Cardiac fibroblast (primary cell): ENCODE data around the gene ABCB1.

ENCODE experiments used
- DNase-seq, 2 donors: peaks; one replicate each; pipeline versions ENCODE4 v3.0.0 to v3.0.0-alpha.2; 2010; ENCODE audit warnings: low read depth in 2 of 2
- H3K4me3 ChIP-seq, 2 donors: replicated peaks in 1 of 2; 1 replicate in 1 of 2; 2 replicates in 1 of 2; pipeline ENCODE4 v1.5.1; 2011; ENCODE audit warnings: low read depth in 2 of 2, low read length in 2 of 2, mild to moderate bottlenecking in 2 of 2, moderate library complexity in 1 of 2
- TF ChIP-seq, protein P1 (sequence below): IDR thresholded peaks from one replicate; pipeline ENCODE4 v1.5.1; 2011; ENCODE audit warnings: low read depth, mild to moderate bottlenecking, low read length, inconsistent platforms

Gene ABCB1

DNA sequence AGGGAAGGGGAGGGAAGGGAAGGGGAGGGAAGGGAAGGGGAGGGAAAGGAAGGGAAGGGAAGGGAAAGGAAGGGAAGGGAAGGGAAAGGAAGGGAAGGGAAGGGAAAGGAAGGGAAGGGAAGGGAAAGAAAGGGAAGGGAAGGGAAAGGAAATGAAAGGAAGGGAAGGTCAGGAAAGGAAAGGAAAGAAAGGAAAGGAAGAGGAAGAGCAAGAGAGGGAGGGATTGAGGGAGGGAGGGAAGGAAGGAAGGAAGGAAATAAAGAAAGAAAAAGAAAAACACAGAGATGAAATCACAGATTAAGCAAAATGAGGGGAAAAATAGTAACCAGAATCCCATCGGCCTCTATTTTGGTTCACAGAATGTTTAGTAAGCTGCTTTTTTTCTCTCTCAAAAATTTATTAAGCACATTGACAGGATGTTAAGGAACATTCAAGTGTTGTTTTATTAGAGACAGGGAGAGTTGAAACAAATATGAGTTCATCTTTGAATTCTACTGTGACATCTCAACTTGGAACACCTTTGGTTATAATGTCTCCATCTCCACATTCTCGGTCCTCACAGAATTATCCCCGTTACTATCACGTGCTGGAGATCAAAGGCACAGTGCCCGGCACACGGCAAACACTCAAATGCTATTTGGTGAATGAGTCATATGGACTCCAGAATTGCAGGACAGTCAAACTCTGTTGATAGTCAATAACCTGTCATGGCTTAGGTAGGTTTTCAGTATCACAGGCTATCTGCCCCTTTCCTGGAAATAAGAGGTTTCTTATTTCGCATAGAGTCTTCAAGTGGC is 52.4 kb downstream of the ABCB1 start:
- H3K4me3 ChIP-seq = no peak overlapping the region
- DNase-seq = no peak
- TF ChIP-seq, protein P1, sequence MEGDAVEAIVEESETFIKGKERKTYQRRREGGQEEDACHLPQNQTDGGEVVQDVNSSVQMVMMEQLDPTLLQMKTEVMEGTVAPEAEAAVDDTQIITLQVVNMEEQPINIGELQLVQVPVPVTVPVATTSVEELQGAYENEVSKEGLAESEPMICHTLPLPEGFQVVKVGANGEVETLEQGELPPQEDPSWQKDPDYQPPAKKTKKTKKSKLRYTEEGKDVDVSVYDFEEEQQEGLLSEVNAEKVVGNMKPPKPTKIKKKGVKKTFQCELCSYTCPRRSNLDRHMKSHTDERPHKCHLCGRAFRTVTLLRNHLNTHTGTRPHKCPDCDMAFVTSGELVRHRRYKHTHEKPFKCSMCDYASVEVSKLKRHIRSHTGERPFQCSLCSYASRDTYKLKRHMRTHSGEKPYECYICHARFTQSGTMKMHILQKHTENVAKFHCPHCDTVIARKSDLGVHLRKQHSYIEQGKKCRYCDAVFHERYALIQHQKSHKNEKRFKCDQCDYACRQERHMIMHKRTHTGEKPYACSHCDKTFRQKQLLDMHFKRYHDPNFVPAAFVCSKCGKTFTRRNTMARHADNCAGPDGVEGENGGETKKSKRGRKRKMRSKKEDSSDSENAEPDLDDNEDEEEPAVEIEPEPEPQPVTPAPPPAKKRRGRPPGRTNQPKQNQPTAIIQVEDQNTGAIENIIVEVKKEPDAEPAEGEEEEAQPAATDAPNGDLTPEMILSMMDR = no peak

DNA sequence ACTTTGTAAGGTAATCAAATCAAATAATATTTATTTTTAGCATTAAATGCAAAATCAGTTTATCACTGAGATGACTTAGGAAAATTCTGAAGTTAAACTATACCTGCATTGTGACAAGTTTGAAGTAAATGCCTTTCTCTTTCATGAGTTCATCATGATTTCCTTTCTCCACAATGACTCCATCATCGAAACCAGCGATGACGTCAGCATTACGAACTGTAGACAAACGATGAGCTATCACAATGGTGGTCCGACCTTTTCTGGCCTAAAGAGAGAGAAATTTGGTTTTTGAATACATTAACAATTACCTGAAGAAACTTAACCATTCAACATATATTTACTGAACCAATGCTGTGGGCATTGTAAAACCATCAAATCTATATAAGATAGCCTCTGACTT is 54.9 kb downstream of the ABCB1 start:
- TF ChIP-seq, protein P1 = no peak
- no peak overlapping the region for H3K4me3 ChIP-seq
- no peak for DNase-seq

DNA sequence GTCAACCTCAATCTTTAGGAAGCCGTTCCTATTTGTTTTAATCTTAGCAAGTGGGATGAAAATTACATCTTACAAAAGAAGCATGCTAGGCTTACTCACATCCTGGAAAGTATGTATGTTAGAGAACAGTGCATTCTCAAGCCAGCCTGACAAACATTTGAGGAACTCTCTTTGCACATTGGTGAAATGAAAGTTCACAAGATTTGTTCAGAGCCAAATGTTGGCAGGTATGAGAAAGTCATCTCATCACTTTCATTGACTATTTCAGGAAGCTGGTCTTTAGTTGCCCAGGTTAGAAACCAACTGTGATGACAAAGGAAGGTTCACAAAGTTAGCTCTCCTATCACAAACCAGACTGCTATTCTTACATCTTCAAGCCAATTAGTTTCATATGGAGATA is 57.1 kb downstream of the ABCB1 start:
- DNase-seq = no peak
- TF ChIP-seq, protein P1 = no peak
- no peak overlapping the region for H3K4me3 ChIP-seq

DNA sequence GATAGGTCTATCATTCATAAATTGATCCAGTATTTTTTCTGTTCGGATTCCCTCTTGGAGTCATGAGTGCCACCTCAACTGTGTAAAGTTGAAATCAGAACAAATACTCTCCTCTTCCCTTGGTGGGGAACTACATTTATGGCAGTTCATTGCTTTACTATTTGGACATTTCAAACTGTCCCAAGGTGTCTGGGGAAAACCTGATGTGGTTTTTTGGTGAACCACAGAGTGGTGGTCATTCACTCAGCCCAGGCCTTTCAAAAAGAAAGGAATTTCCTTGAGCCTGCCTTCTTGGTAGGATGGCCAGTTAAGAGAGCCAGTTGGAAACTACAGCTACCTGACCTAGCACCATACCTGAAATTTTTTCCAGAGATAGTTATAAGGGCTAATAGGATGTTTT is 59.0 kb downstream of the ABCB1 start:
- TF ChIP-seq, protein P1 = no peak
- H3K4me3 ChIP-seq = no peak overlapping the region
- DNase-seq = no peak

DNA sequence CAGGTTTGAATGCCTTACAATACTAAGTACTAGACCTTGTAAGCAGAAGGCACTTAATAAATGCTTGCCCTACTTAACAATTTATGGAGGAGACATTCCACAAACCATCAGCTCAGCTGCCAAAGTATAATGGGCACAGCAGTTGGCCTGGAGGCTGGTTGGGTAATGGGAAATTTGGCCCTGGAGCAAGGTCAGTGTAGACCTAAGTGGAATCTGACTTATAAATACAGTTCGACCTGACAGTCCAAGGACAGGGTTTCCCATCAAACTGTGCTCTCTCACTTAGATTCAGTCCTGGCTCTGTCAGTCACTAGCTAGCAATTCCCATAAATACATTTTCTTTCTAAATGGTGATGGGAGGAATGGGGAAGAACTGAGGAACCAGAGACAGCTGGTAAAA is 62.6 kb downstream of the ABCB1 start:
- no peak for DNase-seq
- TF ChIP-seq, protein P1 = no peak
- H3K4me3 ChIP-seq = no peak overlapping the region

DNA sequence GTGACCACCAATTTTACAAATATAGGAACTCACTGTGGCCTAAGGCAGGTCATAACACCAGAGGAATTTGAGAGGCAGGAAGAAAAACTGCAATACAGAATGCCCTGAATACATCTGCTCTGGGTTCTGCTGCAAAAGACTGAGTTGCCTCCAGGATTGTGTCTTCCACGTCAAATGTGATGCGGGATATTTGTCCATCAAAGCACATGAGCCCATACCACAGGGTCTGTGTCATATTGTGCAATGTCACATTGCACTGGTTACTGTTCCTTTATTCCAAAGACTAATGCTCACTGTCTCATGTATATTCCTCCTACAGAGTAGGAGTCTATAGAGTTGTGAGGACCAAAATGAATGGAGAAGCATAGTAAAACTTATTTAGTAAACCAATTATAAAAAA is 66.6 kb downstream of the ABCB1 start:
- TF ChIP-seq, protein P1 = no peak
- H3K4me3 ChIP-seq = no peak overlapping the region
- no peak for DNase-seq

DNA sequence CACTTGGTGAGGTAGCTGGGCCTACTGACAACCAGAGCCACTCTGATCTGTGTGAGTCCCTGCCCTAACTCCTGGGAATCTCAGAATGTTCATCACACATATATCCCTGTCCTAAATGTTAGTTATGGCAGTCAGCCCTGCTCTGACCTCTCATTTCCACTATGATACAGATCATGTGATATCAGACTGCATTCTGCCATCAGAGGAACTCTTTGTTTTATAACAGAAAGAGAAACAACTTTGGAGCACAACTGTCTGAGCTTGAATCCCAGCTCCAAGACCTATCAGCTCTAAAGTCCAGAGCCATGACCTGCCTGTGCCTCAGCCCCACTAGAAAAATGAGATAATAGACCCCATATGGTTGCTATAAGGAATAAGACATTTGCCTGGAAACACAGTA is 70.6 kb downstream of the ABCB1 start:
- TF ChIP-seq, protein P1 = no peak
- no peak for DNase-seq
- H3K4me3 ChIP-seq = no peak overlapping the region
